ENCODE data around the gene CTIF. TPM values are rescaled to one million over a fixed set of nuclear protein-coding genes. Genes with fewer than 3 reads are reported as not detected.

The CTIF gene
- total RNA-seq, 2 experiments from 2014 or later = 3.2 to 3.5 TPM

DNA sequence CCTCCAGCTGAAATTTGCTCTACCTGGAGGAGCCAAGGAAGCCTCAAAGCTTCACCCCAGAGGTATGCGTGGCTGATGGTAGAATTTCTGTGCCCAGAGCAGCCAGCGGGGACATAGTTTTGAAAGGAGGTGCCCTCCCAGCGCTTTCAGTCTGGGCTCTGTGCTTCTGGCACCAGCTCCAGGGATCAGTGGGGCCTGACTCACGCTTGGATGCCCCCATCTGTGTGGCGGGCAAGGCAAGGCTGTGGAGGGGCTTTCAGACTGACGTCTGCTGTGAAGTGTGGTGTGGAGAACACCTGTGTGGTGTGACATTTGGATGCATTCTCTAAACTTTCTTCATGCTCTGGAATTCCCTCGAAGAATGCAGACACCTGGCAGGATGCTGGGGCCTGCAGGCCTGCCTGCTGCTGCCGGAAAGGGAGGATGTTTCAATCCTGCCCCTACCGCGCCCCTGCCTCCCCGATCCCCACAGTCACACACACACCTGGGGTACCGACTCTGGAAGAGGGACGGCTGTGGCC is 84.1 kb downstream of the CTIF start:
- ChIA-PET POLR2A (no interaction called here), CTCF (no interaction called here)
- H3K4me1 Mint-ChIP-seq (ENCODE audit: low read depth) = no peaks in the 10 kb centered on the region
- H3K27me3 Mint-ChIP-seq = no peaks in the 10 kb centered on the region
- no peak for ATAC-seq
- H3K36me3 Mint-ChIP-seq (ENCODE audit: low read depth) = no peaks in the 10 kb centered on the region
- DNase-seq = no peak
- H3K4me3 Mint-ChIP-seq = no peak overlapping the region
- intact Hi-C loops (cut with micrococcal nuclease) = no loop called here
- TF ChIP-seq, protein P1, sequence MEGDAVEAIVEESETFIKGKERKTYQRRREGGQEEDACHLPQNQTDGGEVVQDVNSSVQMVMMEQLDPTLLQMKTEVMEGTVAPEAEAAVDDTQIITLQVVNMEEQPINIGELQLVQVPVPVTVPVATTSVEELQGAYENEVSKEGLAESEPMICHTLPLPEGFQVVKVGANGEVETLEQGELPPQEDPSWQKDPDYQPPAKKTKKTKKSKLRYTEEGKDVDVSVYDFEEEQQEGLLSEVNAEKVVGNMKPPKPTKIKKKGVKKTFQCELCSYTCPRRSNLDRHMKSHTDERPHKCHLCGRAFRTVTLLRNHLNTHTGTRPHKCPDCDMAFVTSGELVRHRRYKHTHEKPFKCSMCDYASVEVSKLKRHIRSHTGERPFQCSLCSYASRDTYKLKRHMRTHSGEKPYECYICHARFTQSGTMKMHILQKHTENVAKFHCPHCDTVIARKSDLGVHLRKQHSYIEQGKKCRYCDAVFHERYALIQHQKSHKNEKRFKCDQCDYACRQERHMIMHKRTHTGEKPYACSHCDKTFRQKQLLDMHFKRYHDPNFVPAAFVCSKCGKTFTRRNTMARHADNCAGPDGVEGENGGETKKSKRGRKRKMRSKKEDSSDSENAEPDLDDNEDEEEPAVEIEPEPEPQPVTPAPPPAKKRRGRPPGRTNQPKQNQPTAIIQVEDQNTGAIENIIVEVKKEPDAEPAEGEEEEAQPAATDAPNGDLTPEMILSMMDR (IDR thresholded peaks at IDR 0.05) = no peak
- no peak overlapping the region for H3K27ac Mint-ChIP-seq
- no peaks in the 10 kb centered on the region for H3K9me3 Mint-ChIP-seq

DNA sequence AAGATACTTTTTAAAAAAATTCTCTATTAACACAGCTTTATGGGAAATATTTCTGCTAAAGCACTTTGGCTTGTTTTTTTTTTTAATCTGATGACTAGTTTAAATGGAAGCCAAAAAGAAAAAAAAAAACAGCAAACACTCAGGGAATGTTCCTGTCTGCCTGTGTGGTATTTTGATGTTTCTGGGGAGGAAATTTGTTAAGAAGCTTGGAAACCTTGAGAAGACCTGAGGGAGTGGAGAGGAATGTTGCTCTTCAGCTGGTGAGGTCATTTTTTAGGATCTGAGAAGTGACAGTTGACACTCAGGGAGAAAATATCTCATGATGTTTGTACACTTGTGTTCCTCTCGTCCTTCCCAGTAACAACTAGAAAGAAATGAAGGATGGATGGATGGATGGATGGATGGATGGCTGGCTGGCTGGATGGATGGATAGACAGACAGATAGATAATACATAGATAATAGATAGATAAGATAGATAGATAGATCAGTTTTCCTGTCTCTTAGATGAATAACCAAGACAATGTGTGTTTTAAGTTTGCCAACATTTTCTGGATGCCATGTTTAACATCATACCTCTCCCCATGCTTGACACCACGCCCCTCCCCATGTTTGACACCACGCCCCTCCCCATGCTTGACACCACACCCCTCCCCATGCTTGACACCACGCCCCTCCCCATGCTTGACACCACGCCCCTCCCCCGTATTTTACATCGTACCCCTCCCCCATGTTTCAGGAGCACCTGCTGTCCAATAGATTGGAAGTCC is 84.8 kb downstream of the CTIF start:
- Mint-ChIP-seq H3K36me3 (ENCODE audit: low read depth) (no peaks in the 10 kb centered on the region), H3K27ac (no peak overlapping the region), H3K9me3 (no peaks in the 10 kb centered on the region), H3K27me3 (no peaks in the 10 kb centered on the region), H3K4me3 (no peak overlapping the region), H3K4me1 (ENCODE audit: low read depth) (no peaks in the 10 kb centered on the region)
- DNase-seq = no peak
- ATAC-seq = no peak
- TF ChIP-seq, protein P1 (IDR thresholded peaks at IDR 0.05) = no peak
- CTCF ChIA-PET = no interaction called here
- POLR2A ChIA-PET = no interaction called here
- intact Hi-C loops (cut with micrococcal nuclease) = no loop called here

DNA sequence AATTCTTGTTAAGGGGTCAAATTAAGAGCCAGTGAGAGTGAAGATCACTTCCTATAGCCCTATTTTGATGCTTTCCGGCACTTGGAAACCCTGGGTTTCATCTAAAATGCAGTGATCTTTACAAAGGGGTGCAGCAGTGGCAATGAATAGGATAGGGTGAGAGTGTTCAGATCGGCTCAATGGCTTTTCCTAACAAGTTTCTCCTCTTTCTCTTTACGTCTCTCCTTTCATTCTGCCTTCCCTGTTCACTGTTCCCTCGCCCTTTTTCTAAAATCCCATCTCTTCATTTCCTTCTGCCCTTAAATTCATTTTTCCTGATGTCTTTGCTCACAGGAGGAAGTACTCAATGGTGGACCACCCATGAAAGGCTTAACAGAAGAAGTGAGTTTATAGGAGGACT is 86.0 kb downstream of the CTIF start:
- Mint-ChIP-seq H3K9me3 (no peaks in the 10 kb centered on the region), H3K27ac (no peak overlapping the region), H3K27me3 (no peaks in the 10 kb centered on the region), H3K4me3 (no peak overlapping the region), H3K4me1 (ENCODE audit: low read depth) (no peaks in the 10 kb centered on the region), H3K36me3 (ENCODE audit: low read depth) (no peaks in the 10 kb centered on the region)
- no peak for DNase-seq
- TF ChIP-seq, protein P1 (IDR thresholded peaks at IDR 0.05) = no peak
- POLR2A ChIA-PET = no interaction called here
- ATAC-seq = no peak
- CTCF ChIA-PET = no interaction called here
- intact Hi-C loops (cut with micrococcal nuclease) = no loop called here

DNA sequence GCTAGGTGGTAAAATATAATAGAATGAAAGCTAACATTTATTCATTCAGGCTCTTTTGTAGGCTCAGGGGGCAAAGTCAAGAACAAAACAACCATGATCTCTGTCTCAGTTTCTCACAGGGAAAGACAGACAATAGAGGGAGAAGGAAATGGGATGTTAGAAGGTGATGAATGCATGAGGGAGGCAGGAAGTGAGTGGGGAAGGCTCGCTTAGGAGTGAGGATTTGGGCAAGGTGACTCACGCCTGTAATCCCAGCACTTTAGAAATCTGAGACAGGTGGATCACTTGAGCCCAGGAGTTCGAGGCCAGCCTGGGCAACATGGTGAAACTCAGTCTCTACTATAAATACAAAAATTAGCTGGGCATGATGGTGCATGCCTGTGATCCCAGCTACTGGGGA is 88.4 kb downstream of the CTIF start:
- ATAC-seq (no peak), DNase-seq (no peak)
- H3K4me3 Mint-ChIP-seq = no peak overlapping the region
- no peaks in the 10 kb centered on the region for H3K9me3 Mint-ChIP-seq
- no peaks in the 10 kb centered on the region for H3K36me3 Mint-ChIP-seq (ENCODE audit: low read depth)
- no peak overlapping the region for H3K27ac Mint-ChIP-seq
- POLR2A ChIA-PET = no interaction called here
- TF ChIP-seq, protein P1 (IDR thresholded peaks at IDR 0.05) = no peak
- intact Hi-C loops (cut with micrococcal nuclease) = no loop called here
- H3K4me1 Mint-ChIP-seq (ENCODE audit: low read depth) = no peaks in the 10 kb centered on the region
- H3K27me3 Mint-ChIP-seq = no peaks in the 10 kb centered on the region
- CTCF ChIA-PET = no interaction called here

DNA sequence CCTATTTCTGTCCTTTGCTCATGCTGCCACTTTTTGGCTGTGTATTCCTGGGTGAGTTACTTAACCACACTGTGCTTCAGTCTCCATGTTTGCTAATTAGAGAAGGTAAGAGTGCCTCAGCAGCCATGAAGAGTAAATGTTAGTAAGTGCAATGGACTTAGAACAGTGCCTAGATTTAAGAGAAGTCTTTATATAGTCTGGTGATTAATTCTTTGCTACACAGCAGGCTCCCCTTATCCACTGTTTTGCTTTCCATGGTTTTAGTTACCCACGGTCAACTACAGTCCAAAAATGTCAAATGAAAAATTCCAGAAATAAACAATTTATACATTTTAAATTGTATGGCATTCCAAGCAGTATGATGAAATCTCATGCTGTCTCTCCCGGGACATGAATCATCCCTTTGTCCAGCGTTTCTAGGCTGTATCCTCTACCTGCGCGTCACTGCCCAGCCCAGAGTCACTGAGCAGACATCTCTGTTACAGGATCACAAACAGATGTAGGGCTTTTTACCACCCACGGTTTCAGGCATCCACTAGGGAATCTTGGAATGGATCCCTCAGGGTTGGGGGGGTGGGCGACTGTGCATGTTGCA is 91.0 kb downstream of the CTIF start:
- CTCF ChIA-PET = no interaction called here
- TF ChIP-seq, protein P1 (IDR thresholded peaks at IDR 0.05) = no peak
- Mint-ChIP-seq H3K36me3 (ENCODE audit: low read depth) (no peaks in the 10 kb centered on the region), H3K4me3 (no peak overlapping the region), H3K4me1 (ENCODE audit: low read depth) (no peaks in the 10 kb centered on the region), H3K27me3 (no peaks in the 10 kb centered on the region), H3K9me3 (no peaks in the 10 kb centered on the region), H3K27ac (no peak overlapping the region)
- POLR2A ChIA-PET = no interaction called here
- ATAC-seq = no peak
- DNase-seq = no peak
- intact Hi-C loops (cut with micrococcal nuclease) = no loop called here
